ENCODE results near the gene SLC4A7. TPM values are rescaled to one million over a fixed set of nuclear protein-coding genes. Genes with fewer than 3 reads are reported as not detected.
"Not testable (repeated sequence)": the region's sequence is repeated elsewhere in the genome, so short reads cannot be mapped to it uniquely, and the experiment has no call there.

SLC4A7 gene
- total and polyA plus RNA-seq, 2 donors (not counting 1 experiment from before 2014, with no cell fraction given) = 9.4 to 46.9 TPM

- no peak overlapping the region for H3K4me2 ChIP-seq (replicated peaks; ENCODE audit: low read depth, low read length, poor library complexity, severe bottlenecking)
Measured at GRCh38 chr3:27532426-27533260, 48.5 kb upstream of the SLC4A7 start.

GRCh38 chr3:27531193-27531751 lies 47.1 kb upstream of the SLC4A7 start:
- CTCF ChIA-PET; ATAC-seq (ENCODE audit: low read depth); DNase-seq; H3K27ac Mint-ChIP-seq; H3K9me3 Mint-ChIP-seq (ENCODE audit: insufficient read depth); H3K79me2 ChIP-seq (ENCODE audit: control insufficient read depth, insufficient read depth, low read length); H3K36me3 ChIP-seq (replicated peaks in 1 of 2; ENCODE audit: control extremely low read depth in 1 of 2, control insufficient read depth in 1 of 2, extremely low read depth in 1 of 2, insufficient read depth in 2 of 2, low read length in 1 of 2); H3K4me3 Mint-ChIP-seq; H3K27ac ChIP-seq (ENCODE audit: low read length in 2 of 2); intact Hi-C loops (cut with micrococcal nuclease); POLR2A ChIA-PET; H3K9me3 ChIP-seq (ENCODE audit: control extremely low read depth in 1 of 3, control insufficient read depth in 2 of 3, insufficient read depth in 1 of 3, low read length in 2 of 3); H3K9ac ChIP-seq (ENCODE audit: low read length); H4K20me1 ChIP-seq (ENCODE audit: control insufficient read depth, insufficient read depth, low read length, poor library complexity, severe bottlenecking); H3K27me3 Mint-ChIP-seq; H3K4me2 ChIP-seq (replicated peaks; ENCODE audit: low read depth, low read length, poor library complexity, severe bottlenecking); H3K27me3 ChIP-seq (replicated peaks in 1 of 4; ENCODE audit: control extremely low read depth in 1 of 4, control insufficient read depth in 3 of 4, insufficient read depth in 4 of 4, low read length in 3 of 4); H3K4me3 ChIP-seq (ENCODE audit: control extremely low read depth in 1 of 5, extremely low read depth in 1 of 5, insufficient read depth in 1 of 5, low read depth in 2 of 5, low read length in 4 of 5); H2AFZ ChIP-seq (ENCODE audit: insufficient read depth, low read depth, low read length, poor library complexity, severe bottlenecking): not testable (repeated sequence)
- peaks cover 10 to 17% of the 10 kb centered on the region in 2 donors for H3K4me1 ChIP-seq (ENCODE audit: control insufficient read depth in 2 of 2, insufficient read depth in 2 of 2, low read length in 2 of 2)
- WGBS (ENCODE audit: insufficient coverage) = 100% methylated on average over 6 of the region's 8 CpGs
- H3K4me1 Mint-ChIP-seq = peaks cover 22% of the 10 kb centered on the region

More at GRCh38 chr3:27532426-27533260, 48.5 kb upstream of the SLC4A7 start:
- H3K27me3 ChIP-seq (replicated peaks in 1 of 4; ENCODE audit: control extremely low read depth in 1 of 4, control insufficient read depth in 3 of 4, insufficient read depth in 4 of 4, low read length in 3 of 4) = no peaks in the 10 kb centered on the region
- H3K4me3 ChIP-seq (ENCODE audit: control extremely low read depth in 1 of 5, extremely low read depth in 1 of 5, insufficient read depth in 1 of 5, low read depth in 2 of 5, low read length in 4 of 5) = no peak overlapping the region
- H3K9me3 ChIP-seq (ENCODE audit: control extremely low read depth in 1 of 3, control insufficient read depth in 2 of 3, insufficient read depth in 1 of 3, low read length in 2 of 3) = peaks cover 0 to 3% (median 0%) of the 10 kb centered on the region in 3 donors
- DNase-seq (no peak), ATAC-seq (ENCODE audit: low read depth) (no peak)
- no peaks in the 10 kb centered on the region for H3K27me3 Mint-ChIP-seq
- H3K79me2 ChIP-seq (ENCODE audit: control insufficient read depth, insufficient read depth, low read length) = no peaks in the 10 kb centered on the region
- peaks cover 20% of the 10 kb centered on the region for H3K4me1 Mint-ChIP-seq
- H3K9me3 Mint-ChIP-seq (ENCODE audit: insufficient read depth) = no peaks in the 10 kb centered on the region
- no peak overlapping the region for H3K9ac ChIP-seq (ENCODE audit: low read length)
- H3K27ac Mint-ChIP-seq = peak overlapping the region; percentile 41
- H4K20me1 ChIP-seq (ENCODE audit: control insufficient read depth, insufficient read depth, low read length, poor library complexity, severe bottlenecking) = no peaks in the 10 kb centered on the region
- no peak for TF ChIP-seq EZH2 (IDR thresholded peaks at IDR 0.05; ENCODE audit: borderline replicate concordance, insufficient read depth, low read depth, low read length, poor library complexity, severe bottlenecking)
- TF ChIP-seq CTCF (IDR thresholded peaks at IDR 0.05) = no peak
- H3K36me3 ChIP-seq (replicated peaks in 1 of 2; ENCODE audit: control extremely low read depth in 1 of 2, control insufficient read depth in 1 of 2, extremely low read depth in 1 of 2, insufficient read depth in 2 of 2, low read length in 1 of 2) = no peaks in the 10 kb centered on the region
- H3K27ac ChIP-seq (ENCODE audit: low read length in 2 of 2) = no peak overlapping the region
- no peak overlapping the region for H2AFZ ChIP-seq (ENCODE audit: insufficient read depth, low read depth, low read length, poor library complexity, severe bottlenecking)
- intact Hi-C loops (cut with micrococcal nuclease) = no loop called here
- CTCF ChIA-PET = no interaction called here
- no peak overlapping the region for H3K4me3 Mint-ChIP-seq
- WGBS (ENCODE audit: insufficient coverage) = 100% methylated on average over 4 of the region's 8 CpGs
- POLR2A ChIA-PET = no interaction called here
- H3K4me1 ChIP-seq (ENCODE audit: control insufficient read depth in 2 of 2, insufficient read depth in 2 of 2, low read length in 2 of 2) = peaks cover 10 to 17% of the 10 kb centered on the region in 2 donors
